A673 (cell line): ENCODE measurements around the gene GGT7. TPM values are rescaled to one million over a fixed set of nuclear protein-coding genes. Genes with fewer than 3 reads are reported as not detected.

Source experiments
- Bru-seq: library from RNA; stranded (reverse); fragments of 400-500 nt; gene quantifications from one replicate; lab custom pipeline; 2021; lab: Mats Ljungman, UMichigan
- BruChase-seq, 2 experiments: library from RNA; stranded (reverse); fragments of 400-500 nt; gene quantifications; one replicate each; lab custom pipeline; 2021; lab: Mats Ljungman, UMichigan
- BruUV-seq: library from RNA; stranded (reverse); fragments of 400-500 nt; replicated peaks from 2 replicates; lab custom pipeline; 2021; lab: Mats Ljungman, UMichigan
- CTCF ChIA-PET: fragments of 300-600 bp; sonication (Branson Sonifier 250); formaldehyde crosslinking; loops from one replicate; lab custom pipeline; 2022; ENCODE audit warnings: antibody characterized with exemption; lab: Charles Lee
- POLR2A ChIA-PET: fragments of 300-600 bp; sonication (Branson Sonifier 250); formaldehyde crosslinking; loops from one replicate; lab custom pipeline; 2022; ENCODE audit warnings: antibody characterized with exemption; ENCODE audit not compliant: low non-redundant PET; lab: Charles Lee
- DNase-seq: peaks from one replicate; pipeline ENCODE4 v3.0.0-alpha.2; 2015; ENCODE audit warnings: low spot score
- H3K27ac ChIP-seq: fragments of 200-600 bp; sonication (generic); 2 replicates; pipeline ENCODE4 v1.5.1; 2016; ENCODE audit warnings: mixed run types, low read depth, mild to moderate bottlenecking, mixed read lengths, antibody characterized with exemption, low read length; ENCODE audit not compliant: poor library complexity, severe bottlenecking
- H3K27me3 ChIP-seq: fragments of 200-600 bp; sonication (generic); replicated peaks from 2 replicates; pipeline ENCODE4 v1.6.1; 2017; ENCODE audit warnings: mixed run types, low read depth, mild to moderate bottlenecking, mixed read lengths, antibody characterized with exemption, low read length; ENCODE audit not compliant: insufficient read depth, poor library complexity
- H3K36me3 ChIP-seq: fragments of 200-600 bp; sonication (generic); 2 replicates; pipeline ENCODE4 v1.6.1; 2016; ENCODE audit warnings: mixed run types, mild to moderate bottlenecking, mixed read lengths, antibody characterized with exemption, low read length; ENCODE audit not compliant: insufficient read depth, poor library complexity, severe bottlenecking
- H3K4me1 ChIP-seq: fragments of 200-600 bp; sonication (generic); 2 replicates; pipeline ENCODE4 v1.6.1; 2017; ENCODE audit warnings: mixed run types, mild to moderate bottlenecking, mixed read lengths, antibody characterized with exemption, low read length; ENCODE audit not compliant: insufficient read depth, poor library complexity, severe bottlenecking
- H3K4me3 ChIP-seq: fragments of 200-600 bp; sonication (generic); 2 replicates; pipeline ENCODE4 v1.5.1; 2016; ENCODE audit warnings: low read depth, mixed run types, mild to moderate bottlenecking, mixed read lengths, low read length; ENCODE audit not compliant: poor library complexity, severe bottlenecking
- H3K9me3 ChIP-seq: fragments of 200-600 bp; sonication (generic); 2 replicates; pipeline ENCODE4 v1.6.1; 2016; ENCODE audit warnings: mixed run types, low read depth, mild to moderate bottlenecking, mixed read lengths, antibody characterized with exemption, low read length; ENCODE audit not compliant: poor library complexity, severe bottlenecking
- EZH2 ChIP-seq: fragments of 200-600 bp; sonication (generic); IDR thresholded peaks from 2 replicates; pipeline ENCODE4 v1.6.1; 2017; ENCODE audit warnings: borderline replicate concordance, low read depth, mild to moderate bottlenecking, mixed read lengths, antibody characterized with exemption, low read length; ENCODE audit not compliant: poor library complexity, severe bottlenecking
- intact Hi-C: fragments of 100-400 bp; cut with micrococcal nuclease; formaldehyde crosslinking; loops from one replicate; pipeline ENCODE4 v1.10.0; 2022; ENCODE audit not compliant: unreplicated experiment
- long read RNA-seq: library from polyadenylated mRNA; stranded (forward); transcript quantifications from one replicate; pipeline ENCODE4 v2.0.0, GENCODE V29; 2022
- total RNA-seq: library from RNA; stranded (reverse); gene quantifications from 2 replicates; pipeline ENCODE4 v1.2.3, GENCODE V29; 2021
- TF ChIP-seq, protein P1 (sequence below): fragments of 300-800, 200-600 bp; sonication (generic); conservative IDR thresholded peaks from 2 replicates; pipeline ENCODE4 v1.5.1; 2017; ENCODE audit warnings: low read depth, mild to moderate bottlenecking, antibody characterized with exemption, low read length, moderate library complexity, mixed read lengths

The GGT7 gene, protein sequence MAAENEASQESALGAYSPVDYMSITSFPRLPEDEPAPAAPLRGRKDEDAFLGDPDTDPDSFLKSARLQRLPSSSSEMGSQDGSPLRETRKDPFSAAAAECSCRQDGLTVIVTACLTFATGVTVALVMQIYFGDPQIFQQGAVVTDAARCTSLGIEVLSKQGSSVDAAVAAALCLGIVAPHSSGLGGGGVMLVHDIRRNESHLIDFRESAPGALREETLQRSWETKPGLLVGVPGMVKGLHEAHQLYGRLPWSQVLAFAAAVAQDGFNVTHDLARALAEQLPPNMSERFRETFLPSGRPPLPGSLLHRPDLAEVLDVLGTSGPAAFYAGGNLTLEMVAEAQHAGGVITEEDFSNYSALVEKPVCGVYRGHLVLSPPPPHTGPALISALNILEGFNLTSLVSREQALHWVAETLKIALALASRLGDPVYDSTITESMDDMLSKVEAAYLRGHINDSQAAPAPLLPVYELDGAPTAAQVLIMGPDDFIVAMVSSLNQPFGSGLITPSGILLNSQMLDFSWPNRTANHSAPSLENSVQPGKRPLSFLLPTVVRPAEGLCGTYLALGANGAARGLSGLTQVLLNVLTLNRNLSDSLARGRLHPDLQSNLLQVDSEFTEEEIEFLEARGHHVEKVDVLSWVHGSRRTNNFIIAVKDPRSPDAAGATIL
- 14.1 and 15.3 TPM in 2 replicates for total RNA-seq
- percentile 59 among the genes with signal in this experiment for Bru-seq, nascent RNA
- BruChase-seq, experiment 1, labeled RNA remaining after a 2-hour chase = percentile 60 among the genes with signal in this experiment
- percentile 65 among the genes with signal in this experiment for BruChase-seq, experiment 2, labeled RNA remaining after a 6-hour chase
- long read RNA-seq, partial matches to known transcripts = 4 of 6 reads
- long read RNA-seq, other reads (novel, unspliced or antisense) = 2 of 6 reads

DNA sequence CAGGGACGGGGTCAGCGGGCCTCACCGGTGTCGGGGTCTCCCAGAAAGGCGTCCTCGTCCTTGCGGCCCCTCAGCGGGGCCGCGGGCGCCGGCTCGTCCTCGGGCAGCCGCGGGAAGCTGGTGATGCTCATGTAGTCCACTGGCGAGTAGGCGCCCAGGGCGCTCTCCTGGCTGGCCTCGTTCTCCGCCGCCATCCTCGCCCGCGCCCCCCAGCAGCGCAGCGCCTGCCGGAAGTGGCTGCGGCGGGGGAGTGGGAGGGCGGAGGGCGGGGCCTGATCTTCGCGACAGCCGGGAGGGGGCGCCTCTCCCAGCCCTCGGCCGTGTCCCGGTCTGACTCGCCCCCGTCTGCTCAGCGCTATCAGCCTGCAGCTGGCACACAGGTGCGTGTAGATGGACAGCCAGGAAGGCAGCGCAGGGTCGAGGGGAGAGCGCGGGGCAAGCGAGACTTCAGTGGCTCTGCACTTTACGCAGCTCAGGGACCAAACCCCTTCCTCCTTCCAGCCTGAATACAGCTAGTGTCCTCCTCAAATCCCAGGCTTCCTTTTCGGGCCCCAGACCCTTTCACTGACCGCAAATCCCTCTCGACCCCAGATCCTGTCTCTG lies at the start of gene GGT7:
Gene GGT7 (minus strand): TSS at position 235 of the 603 bp plus-strand sequence. CDS start 41 bp downstream, at position 194.
- H3K4me3 ChIP-seq = peak within 1 kb of the TSS; percentile 69
- no peaks in the 10 kb centered on the region for H3K9me3 ChIP-seq
- intact Hi-C loops = loop anchor here (10.0 kb wide), 2 partner anchors 222 to 272 kb away; partner anchors contain the start of genes EDEM2 and TRPC4AP
- BruUV-seq = no TSS peak
- no peaks in the 10 kb centered on the region for H3K36me3 ChIP-seq
- ChIA-PET CTCF (interaction anchor here (0.7 kb wide), 1 partner anchor 351 kb away, joined by 3 read pairs; no protein-coding TSS in a partner anchor), POLR2A (no interaction called here)
- TF ChIP-seq EZH2 = no peak
- TF ChIP-seq, protein P1, sequence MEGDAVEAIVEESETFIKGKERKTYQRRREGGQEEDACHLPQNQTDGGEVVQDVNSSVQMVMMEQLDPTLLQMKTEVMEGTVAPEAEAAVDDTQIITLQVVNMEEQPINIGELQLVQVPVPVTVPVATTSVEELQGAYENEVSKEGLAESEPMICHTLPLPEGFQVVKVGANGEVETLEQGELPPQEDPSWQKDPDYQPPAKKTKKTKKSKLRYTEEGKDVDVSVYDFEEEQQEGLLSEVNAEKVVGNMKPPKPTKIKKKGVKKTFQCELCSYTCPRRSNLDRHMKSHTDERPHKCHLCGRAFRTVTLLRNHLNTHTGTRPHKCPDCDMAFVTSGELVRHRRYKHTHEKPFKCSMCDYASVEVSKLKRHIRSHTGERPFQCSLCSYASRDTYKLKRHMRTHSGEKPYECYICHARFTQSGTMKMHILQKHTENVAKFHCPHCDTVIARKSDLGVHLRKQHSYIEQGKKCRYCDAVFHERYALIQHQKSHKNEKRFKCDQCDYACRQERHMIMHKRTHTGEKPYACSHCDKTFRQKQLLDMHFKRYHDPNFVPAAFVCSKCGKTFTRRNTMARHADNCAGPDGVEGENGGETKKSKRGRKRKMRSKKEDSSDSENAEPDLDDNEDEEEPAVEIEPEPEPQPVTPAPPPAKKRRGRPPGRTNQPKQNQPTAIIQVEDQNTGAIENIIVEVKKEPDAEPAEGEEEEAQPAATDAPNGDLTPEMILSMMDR = peak; percentile 86
- no peak within 1 kb of the TSS for H3K27ac ChIP-seq
- peak; percentile 81 for DNase-seq
- H3K27me3 ChIP-seq = no peaks in the 10 kb centered on the region
- H3K4me1 ChIP-seq = peaks cover 19% of the 10 kb centered on the region

DNA sequence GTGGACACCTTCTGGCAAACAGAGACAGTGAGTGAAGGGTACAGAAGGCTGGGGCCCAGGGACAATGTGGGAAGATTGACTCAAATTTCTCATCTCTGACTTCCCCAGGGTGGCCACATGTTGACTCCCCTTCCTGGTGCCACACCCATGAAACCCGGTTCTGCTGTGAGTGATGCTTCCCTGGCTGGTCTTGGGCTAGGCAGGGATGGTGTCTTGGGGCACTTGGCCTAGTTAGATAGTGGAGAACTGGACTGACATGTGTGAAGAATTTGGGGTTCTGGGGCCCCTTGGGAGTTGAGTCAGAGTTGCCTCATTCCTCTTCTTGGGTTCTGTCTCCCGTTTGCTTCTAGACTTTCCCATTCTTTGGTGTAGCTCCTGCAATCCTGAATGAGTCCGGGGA lies 48.8 kb upstream of the GGT7 start:
- H3K4me1 ChIP-seq = peaks cover 3% of the 10 kb centered on the region
- ChIA-PET POLR2A (interaction anchor here (0.6 kb wide), 1 partner anchor 248 kb away, joined by 8 read pairs; no protein-coding TSS in a partner anchor), CTCF (no interaction called here)
- H3K27me3 ChIP-seq = no peaks in the 10 kb centered on the region
- no peak overlapping the region for H3K27ac ChIP-seq
- no TSS peak for BruUV-seq
- H3K4me3 ChIP-seq = no peak overlapping the region
- H3K36me3 ChIP-seq = peaks cover 55% of the 10 kb centered on the region
- no peaks in the 10 kb centered on the region for H3K9me3 ChIP-seq
- no peak for TF ChIP-seq EZH2
- TF ChIP-seq, protein P1 = no peak
- intact Hi-C loops = no loop called here
- DNase-seq = no peak

DNA sequence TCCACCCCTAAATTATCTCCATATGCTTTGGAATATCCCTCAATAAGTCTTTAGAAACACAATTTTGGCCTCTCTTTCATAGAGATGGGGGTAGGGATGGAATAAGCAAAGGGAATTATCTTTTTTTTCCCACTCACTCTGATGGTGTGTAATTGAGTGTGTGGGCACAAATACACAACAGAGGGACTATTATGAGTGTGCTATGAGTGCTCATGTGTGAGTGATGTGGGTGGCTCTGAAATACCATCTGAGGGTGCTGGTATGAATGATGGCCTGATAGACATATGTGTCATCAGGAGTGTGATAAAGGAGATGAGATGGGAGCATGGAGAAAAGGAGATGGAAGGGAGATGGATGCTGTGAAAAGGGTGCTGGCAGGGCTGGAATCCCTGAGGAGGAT lies 47.4 kb upstream of the GGT7 start:
- Histone ChIP-seq H3K27ac (no peak overlapping the region), H3K27me3 (no peaks in the 10 kb centered on the region), H3K4me1 (no peaks in the 10 kb centered on the region), H3K4me3 (no peak overlapping the region), H3K9me3 (no peaks in the 10 kb centered on the region), H3K36me3 (peaks cover 42% of the 10 kb centered on the region)
- TF ChIP-seq, protein P1 = no peak
- TF ChIP-seq EZH2 = no peak
- no TSS peak for BruUV-seq
- POLR2A ChIA-PET = no interaction called here
- intact Hi-C loops = no loop called here
- no peak for DNase-seq
- CTCF ChIA-PET = no interaction called here
